T-helper 1 cell treated with Interleukin-12 subunit alpha and Interleukin-12 subunit beta and Interleukin-4 antibody, amounts not matched to agents 30 μg/mL and 1 μg/mL, for 36 hours (primary cell): ENCODE results near the gene VTN.

Experiments used
- H3K27ac Mint-ChIP-seq: one replicate; pipeline ENCODE4 v1.8.0; 2021; ENCODE audit warnings: mild to moderate bottlenecking, mixed read lengths
- H3K27me3 Mint-ChIP-seq: one replicate; pipeline ENCODE4 v1.8.0; 2021; ENCODE audit warnings: low read depth, mixed read lengths
- H3K36me3 Mint-ChIP-seq: one replicate; pipeline ENCODE4 v1.8.0; 2021; ENCODE audit warnings: low read depth, mixed read lengths
- H3K4me1 Mint-ChIP-seq: one replicate; pipeline ENCODE4 v1.8.0; 2021; ENCODE audit warnings: low read depth, mixed read lengths
- H3K4me3 Mint-ChIP-seq: one replicate; pipeline ENCODE4 v1.8.0; 2021; ENCODE audit warnings: mild to moderate bottlenecking, moderate library complexity, mixed read lengths
- H3K9me3 Mint-ChIP-seq: one replicate; pipeline ENCODE4 v1.8.0; 2021; ENCODE audit warnings: mixed read lengths

The VTN gene

GRCh38 chr17:28386391-28386790 lies 16.3 kb upstream of the VTN start:
- Mint-ChIP-seq H3K27me3 (peaks cover 6% of the 10 kb centered on the region), H3K4me3 (no peak overlapping the region), H3K4me1 (peaks cover 15% of the 10 kb centered on the region), H3K27ac (no peak overlapping the region), H3K9me3 (no peaks in the 10 kb centered on the region), H3K36me3 (peaks cover 24% of the 10 kb centered on the region)

GRCh38 chr17:28385406-28385805 lies 15.3 kb upstream of the VTN start:
- H3K27me3 Mint-ChIP-seq = peaks cover 14% of the 10 kb centered on the region
- peak overlapping the region; percentile 84 for H3K4me3 Mint-ChIP-seq
- H3K36me3 Mint-ChIP-seq = peaks cover 19% of the 10 kb centered on the region
- H3K27ac Mint-ChIP-seq = peak overlapping the region; percentile 74
- peaks cover 19% of the 10 kb centered on the region for H3K4me1 Mint-ChIP-seq
- H3K9me3 Mint-ChIP-seq = no peaks in the 10 kb centered on the region

DNA sequence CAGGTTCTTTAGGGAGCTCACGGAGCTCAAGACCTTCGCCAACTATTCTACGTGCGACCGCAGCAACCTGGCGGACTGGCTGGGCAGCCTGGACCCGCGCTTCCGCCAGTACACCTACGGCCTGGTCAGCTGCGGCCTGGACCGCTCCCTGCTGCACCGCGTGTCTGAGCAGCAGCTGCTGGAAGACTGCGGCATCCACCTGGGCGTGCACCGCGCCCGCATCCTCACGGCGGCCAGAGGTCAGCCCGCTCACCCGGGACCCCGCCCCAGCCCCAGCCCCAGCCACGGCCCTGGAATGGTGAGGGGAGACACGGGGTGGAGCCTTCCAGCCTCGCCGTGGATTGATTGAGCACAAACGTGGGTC lies 14.9 kb upstream of the VTN start:
- Mint-ChIP-seq H3K36me3 (peaks cover 19% of the 10 kb centered on the region), H3K27me3 (peaks cover 17% of the 10 kb centered on the region), H3K4me3 (peak overlapping the region; percentile 84), H3K27ac (peak overlapping the region; percentile 80), H3K9me3 (no peaks in the 10 kb centered on the region), H3K4me1 (peaks cover 22% of the 10 kb centered on the region)

DNA sequence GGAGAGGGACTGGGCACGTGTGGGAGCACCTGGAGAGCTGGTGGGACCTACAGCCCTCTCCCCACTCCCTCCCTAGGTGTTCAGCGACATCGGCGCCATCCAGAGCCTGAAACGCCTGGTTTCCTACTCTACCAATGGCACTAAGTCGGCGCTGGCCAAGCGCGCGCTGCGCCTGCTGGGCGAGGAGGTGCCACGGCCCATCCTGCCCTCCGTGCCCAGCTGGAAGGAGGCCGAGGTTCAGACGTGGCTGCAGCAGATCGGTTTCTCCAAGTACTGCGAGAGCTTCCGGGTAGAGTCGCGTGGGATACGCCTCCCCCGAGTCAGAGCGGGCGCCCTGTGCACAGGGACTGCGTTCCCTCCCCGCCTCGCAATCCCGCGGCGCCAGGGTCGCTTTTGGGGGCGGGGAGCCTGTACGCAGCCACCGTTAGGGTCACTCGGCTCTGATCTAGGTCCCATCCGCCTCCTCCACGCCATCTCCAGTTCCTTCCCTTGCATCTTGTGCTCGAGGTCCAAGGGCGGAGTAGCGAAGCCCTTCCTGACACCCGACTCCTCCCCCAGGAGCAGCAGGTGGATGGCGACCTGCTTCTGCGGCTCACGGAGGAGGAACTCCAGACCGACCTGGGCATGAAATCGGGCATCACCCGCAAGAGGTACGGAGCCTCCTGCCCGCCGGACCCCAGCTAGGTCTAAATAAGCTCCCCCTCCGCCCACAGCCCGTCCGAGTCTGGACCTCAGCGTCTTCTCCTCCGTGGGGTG lies 14.4 kb upstream of the VTN start:
- Mint-ChIP-seq H3K36me3 (peaks cover 15% of the 10 kb centered on the region), H3K4me1 (peaks cover 22% of the 10 kb centered on the region), H3K27me3 (peaks cover 18% of the 10 kb centered on the region), H3K27ac (peak overlapping the region; percentile 80), H3K9me3 (no peaks in the 10 kb centered on the region), H3K4me3 (peak overlapping the region; percentile 84)

DNA sequence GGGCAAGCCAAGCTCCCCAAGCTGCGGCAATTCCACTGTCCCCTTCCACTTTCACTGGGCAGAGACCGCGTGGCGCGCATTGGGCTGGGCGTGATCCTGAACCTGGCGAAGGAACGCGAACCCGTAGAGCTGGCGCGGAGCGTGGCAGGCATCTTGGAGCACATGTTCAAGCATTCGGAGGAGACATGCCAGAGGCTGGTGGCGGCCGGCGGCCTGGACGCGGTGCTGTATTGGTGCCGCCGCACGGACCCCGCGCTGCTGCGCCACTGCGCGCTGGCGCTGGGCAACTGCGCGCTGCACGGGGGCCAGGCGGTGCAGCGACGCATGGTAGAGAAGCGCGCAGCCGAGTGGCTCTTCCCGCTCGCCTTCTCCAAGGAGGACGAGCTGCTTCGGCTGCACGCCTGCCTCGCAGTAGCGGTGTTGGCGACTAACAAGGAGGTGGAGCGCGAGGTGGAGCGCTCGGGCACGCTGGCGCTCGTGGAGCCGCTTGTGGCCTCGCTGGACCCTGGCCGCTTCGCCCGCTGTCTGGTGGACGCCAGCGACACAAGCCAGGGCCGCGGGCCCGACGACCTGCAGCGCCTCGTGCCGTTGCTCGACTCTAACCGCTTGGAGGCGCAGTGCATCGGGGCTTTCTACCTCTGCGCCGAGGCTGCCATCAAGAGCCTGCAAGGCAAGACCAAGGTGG lies 11.2 kb upstream of the VTN start:
- Mint-ChIP-seq H3K4me3 (peak overlapping the region; percentile 30), H3K27ac (no peak overlapping the region), H3K36me3 (peaks cover 11% of the 10 kb centered on the region), H3K27me3 (peaks cover 18% of the 10 kb centered on the region), H3K9me3 (no peaks in the 10 kb centered on the region), H3K4me1 (peaks cover 22% of the 10 kb centered on the region)

GRCh38 chr17:28379814-28380801 lies 10.0 kb upstream of the VTN start:
- no peaks in the 10 kb centered on the region for H3K9me3 Mint-ChIP-seq
- H3K27ac Mint-ChIP-seq = no peak overlapping the region
- peaks cover 17% of the 10 kb centered on the region for H3K4me1 Mint-ChIP-seq
- H3K27me3 Mint-ChIP-seq = peaks cover 18% of the 10 kb centered on the region
- H3K4me3 Mint-ChIP-seq = no peak overlapping the region
- peaks cover 11% of the 10 kb centered on the region for H3K36me3 Mint-ChIP-seq

- Mint-ChIP-seq H3K9me3 (no peaks in the 10 kb centered on the region), H3K36me3 (peaks cover 5% of the 10 kb centered on the region), H3K4me3 (peak overlapping the region; percentile 87), H3K27ac (peak overlapping the region; percentile 67), H3K27me3 (no peaks in the 10 kb centered on the region), H3K4me1 (peaks cover 14% of the 10 kb centered on the region)
These were observed 2.8 kb upstream of the VTN start for GRCh38 chr17:28372945-28373274.

- H3K36me3 Mint-ChIP-seq = peaks cover 5% of the 10 kb centered on the region
- peak overlapping the region; percentile 67 for H3K27ac Mint-ChIP-seq
- H3K4me1 Mint-ChIP-seq = peaks cover 14% of the 10 kb centered on the region
- H3K9me3 Mint-ChIP-seq = no peaks in the 10 kb centered on the region
- peak overlapping the region; percentile 87 for H3K4me3 Mint-ChIP-seq
- H3K27me3 Mint-ChIP-seq = no peaks in the 10 kb centered on the region
These were observed 2.3 kb upstream of the VTN start for GRCh38 chr17:28372203-28372944.

DNA sequence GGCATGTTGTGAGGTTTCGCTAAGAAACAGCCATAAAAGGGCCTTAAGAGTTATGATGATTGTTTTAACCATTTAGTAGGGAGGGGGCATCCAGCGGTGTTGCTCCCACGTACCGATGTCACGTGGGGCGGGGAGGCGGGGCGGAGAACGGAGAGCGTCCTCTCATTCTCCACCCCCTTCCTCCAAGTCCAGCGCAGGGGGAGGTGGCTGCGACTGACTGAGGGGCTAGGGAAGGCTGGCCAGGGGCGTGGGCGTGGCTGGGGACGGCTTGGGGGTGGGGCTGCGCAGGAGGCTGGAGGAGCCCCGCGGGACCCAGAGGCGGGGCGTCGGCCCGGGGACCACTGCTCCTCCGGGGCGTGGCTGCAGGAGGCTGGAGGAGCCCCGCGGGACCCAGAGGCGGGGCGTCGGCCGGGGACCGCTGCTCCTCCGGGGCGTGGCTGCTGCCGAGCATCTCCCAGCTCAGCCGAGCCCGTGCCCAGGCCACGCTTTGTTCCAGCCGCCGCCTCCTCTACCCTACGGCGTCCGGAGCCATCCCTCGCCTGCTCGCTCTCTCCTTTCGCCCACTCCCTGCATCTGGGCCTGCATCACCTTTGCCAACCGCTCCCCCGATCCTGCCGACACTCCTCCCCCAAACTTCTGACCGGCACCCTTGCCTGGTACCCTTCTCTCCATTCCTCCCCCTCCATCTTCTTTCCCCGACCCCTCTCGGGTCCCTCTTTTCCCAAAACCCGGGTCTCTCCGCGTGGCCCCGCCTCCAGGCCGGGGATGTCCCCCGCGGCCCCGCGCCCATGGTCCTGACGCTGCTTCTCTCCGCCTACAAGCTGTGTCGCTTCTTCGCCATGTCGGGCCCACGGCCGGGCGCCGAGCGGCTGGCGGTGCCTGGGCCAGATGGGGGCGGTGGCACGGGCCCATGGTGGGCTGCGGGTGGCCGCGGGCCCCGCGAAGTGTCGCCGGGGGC lies 1.4 kb upstream of the VTN start, which contains the start of gene SARM1:
SARM1 (plus strand) TSS at position 450 of the 958 bp plus-strand sequence; CDS start at position 789, 339 bp downstream.
- peaks cover 14% of the 10 kb centered on the region for H3K4me1 Mint-ChIP-seq
- no peaks in the 10 kb centered on the region for H3K27me3 Mint-ChIP-seq
- peaks cover 5% of the 10 kb centered on the region for H3K36me3 Mint-ChIP-seq
- peak within 1 kb of the TSS; percentile 93 for H3K4me3 Mint-ChIP-seq
- peak within 1 kb of the TSS; percentile 90 for H3K27ac Mint-ChIP-seq
- H3K9me3 Mint-ChIP-seq = no peaks in the 10 kb centered on the region

DNA sequence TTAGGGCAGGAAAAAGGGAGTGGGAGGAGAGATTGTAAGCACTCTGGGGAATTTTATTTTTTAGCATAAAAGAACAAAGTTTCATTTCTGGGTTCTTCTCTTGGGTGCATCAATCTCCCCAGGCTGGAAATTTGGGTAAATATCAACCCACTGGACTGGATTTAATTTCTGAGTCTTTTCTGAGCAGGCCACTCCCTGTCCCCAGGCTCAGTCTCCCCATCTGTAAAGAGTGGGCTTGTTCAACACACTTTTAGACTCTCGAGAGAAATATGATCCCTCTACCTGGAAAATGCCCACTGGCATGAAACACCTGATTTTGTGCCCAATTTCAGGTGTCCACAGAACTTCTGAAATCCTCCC lies 617 bp upstream of the VTN start:
- H3K27ac Mint-ChIP-seq = no peak overlapping the region
- H3K4me3 Mint-ChIP-seq = peak overlapping the region; percentile 93
- H3K36me3 Mint-ChIP-seq = peaks cover 5% of the 10 kb centered on the region
- H3K9me3 Mint-ChIP-seq = no peaks in the 10 kb centered on the region
- peaks cover 14% of the 10 kb centered on the region for H3K4me1 Mint-ChIP-seq
- no peaks in the 10 kb centered on the region for H3K27me3 Mint-ChIP-seq

DNA sequence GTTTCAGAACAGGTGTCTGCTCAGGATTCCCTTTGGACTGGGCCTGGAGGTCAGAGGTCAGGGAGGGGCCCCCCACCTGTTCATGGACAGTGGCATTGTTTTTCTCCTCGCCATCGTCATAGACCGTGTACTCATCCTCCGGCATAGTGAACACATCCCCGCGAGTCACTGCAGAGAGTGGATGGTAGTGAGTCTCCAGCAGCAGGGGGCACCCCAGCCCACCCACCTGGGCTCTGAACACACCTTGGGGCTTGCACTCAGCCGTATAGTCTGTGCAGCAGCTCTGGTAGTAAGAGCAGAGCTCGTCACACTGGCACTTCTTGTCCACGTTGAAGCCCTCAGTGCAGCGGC lies 448 bp downstream of the VTN start:
- Mint-ChIP-seq H3K4me3 (no peak overlapping the region), H3K27me3 (no peaks in the 10 kb centered on the region), H3K36me3 (peaks cover 5% of the 10 kb centered on the region), H3K27ac (no peak overlapping the region), H3K4me1 (peaks cover 14% of the 10 kb centered on the region), H3K9me3 (no peaks in the 10 kb centered on the region)

GRCh38 chr17:28368915-28369683 lies 1.0 kb downstream of the VTN start:
- H3K36me3 Mint-ChIP-seq = peaks cover 5% of the 10 kb centered on the region
- H3K4me3 Mint-ChIP-seq = no peak overlapping the region
- no peaks in the 10 kb centered on the region for H3K27me3 Mint-ChIP-seq
- no peaks in the 10 kb centered on the region for H3K9me3 Mint-ChIP-seq
- peaks cover 14% of the 10 kb centered on the region for H3K4me1 Mint-ChIP-seq
- no peak overlapping the region for H3K27ac Mint-ChIP-seq
